MM.1S (cell line): ENCODE measurements around the gene TRIM32.

ENCODE experiments used
- CTCF ChIP-seq: fragments of 300-600 bp; sonication (generic); IDR thresholded peaks from 2 replicates; pipeline ENCODE4 v1.5.1; 2016; ENCODE audit warnings: antibody characterized with exemption, low read length, mixed read lengths
- EZH2 ChIP-seq: fragments of 300-600 bp; sonication (generic); optimal IDR thresholded peaks from 2 replicates; pipeline ENCODE3; 2017; ENCODE audit warnings: low read depth, mild to moderate bottlenecking, antibody characterized with exemption, low read length, mixed read lengths

GRCh38 chr9:116674210-116674980, 12.7 kb upstream of the TRIM32 start:
- TF ChIP-seq CTCF (no peak), EZH2 (no peak)
